ENCODE measurements around the gene PHLPP2.
"Not testable (repeated sequence)": the region's sequence is repeated elsewhere in the genome, so short reads cannot be mapped to it uniquely, and the experiment has no call there.

PHLPP2 gene

DNA sequence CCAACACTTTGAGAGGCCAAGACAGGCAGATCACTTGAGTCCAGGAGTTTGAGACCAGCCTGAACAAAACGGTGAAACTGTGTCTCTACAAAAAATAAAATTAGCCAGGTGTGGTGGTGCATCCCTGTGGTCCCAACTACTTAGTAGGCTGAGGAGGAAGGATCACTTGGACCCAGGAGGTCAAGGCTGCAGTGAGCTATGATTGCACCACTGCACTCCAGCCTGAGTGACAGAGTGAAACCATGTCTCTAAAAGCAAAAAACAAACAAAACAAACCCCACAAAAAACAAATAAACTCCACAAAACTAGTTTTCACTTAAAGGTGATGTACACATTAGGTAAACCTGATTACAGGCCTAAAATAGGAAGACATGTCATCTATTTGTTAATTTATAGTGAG, 58.2 kb downstream of the PHLPP2 start:
- no peak for DNase-seq

DNA sequence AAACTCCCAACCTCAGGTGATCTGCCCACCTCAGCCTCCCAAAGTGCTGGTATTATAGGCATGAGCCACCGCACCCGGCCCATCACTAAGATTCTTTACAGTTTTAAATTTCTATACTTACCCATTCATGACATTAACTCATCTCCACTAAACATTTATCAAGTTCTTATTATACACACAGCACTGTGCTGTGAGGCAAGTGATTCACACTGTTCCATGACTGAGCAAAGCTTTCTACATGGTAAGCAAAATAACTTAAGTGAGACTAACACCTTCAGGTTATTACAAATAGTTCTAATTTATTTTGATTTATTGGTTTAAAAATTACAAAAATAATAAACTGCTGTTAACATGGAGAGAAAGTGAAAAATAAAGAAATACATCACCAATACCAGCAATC, 65.0 kb downstream of the PHLPP2 start:
- DNase-seq: no peak

DNA sequence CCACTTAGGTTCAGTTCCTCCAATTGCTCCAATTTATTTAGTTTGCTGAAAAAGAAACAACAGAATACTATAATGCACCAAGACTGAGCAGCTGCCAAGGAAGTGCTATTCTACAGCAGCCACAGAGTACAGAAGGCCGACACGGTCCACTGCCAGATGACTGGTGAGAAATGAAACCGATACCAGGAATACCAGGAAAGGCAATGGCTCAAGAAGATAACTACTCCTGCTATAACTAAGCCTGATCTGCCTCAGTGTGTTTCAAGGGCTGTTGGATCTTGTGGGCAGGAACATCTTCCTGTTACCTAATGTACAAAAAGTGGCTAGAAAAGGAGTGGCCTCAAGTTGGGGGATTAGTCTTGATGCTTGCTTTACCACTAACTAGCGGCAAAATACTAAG, 65.7 kb downstream of the PHLPP2 start:
- DNase-seq: no peak

DNA sequence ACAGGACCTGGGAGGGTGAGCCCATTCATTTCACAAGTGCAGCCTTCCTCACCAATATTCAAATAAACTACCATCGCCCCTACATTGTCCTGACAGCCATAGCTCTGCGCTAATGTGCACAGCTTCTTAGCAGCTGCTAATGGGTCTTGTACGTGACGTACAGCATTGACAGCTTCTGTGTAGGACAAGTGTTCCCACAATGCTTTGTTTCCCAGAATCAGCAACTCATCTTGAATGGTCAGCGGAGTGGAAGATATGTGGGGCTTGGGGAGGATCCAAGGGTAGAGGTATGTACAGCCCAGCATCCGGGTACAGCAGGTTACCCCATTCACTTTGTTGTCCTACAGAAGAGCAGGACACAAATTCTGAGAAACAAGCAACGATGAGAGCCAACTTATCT, 74.8 kb downstream of the PHLPP2 start:
- DNase-seq: no peak

DNA sequence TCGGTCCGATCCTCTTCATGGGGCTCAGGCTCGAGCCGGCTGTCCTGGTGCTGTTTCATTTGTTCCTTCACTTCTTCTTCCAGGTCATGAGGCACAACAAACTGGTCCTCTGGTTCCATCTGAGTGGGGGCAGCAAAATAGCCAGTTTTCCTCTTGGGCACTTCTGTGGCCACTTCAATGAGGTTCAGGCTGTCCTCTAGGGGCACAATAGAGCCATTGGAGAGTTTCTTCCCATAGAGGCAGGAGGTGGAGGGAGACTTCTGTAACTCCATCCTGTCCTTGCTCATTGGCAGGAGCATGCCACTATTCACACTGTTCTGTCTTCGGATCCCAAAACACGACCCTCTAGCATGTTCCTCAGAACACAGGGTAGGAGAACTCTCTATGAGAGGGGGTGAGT, 75.6 kb downstream of the PHLPP2 start:
- DNase-seq: no peak

DNA sequence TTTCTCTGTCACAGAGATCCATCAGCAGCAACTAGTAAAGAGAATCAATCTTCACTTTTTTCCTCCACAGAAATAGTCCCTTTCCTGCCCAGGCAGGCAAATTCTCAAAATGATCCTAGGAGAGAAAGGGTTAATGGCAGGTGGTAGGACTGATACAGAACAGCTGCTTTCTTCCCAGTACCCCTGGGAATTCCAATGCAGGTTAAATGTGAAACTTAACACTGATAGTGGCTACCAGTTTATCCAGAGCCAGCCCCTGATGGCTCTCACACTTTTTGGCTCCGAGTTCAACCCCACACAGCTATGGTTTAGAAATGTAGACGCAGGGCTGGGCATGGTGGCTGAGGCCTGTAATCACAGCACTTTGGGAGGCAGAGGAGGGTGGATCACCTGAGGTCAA, 76.3 kb downstream of the PHLPP2 start:
- no peak for DNase-seq

DNA sequence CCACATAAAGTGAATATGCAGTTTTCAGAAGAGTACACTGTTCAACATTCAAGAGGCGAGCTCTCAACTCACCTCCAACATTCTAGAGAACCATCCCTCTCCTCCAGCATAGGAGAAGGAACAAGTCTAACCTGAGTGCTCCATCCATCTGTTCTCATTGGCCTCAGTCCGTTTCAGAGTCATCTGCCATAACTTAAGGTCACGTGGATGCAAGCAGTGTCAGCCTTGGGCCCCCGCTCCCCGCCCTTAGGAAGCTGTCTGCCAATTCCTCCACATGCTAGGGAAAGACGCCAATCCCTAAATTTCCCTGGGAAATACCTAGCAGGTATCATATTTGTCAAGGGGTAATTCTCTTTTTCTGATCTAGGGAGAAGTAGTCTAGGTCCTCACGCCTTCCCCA, 77.1 kb downstream of the PHLPP2 start:
- DNase-seq: no peak

DNA sequence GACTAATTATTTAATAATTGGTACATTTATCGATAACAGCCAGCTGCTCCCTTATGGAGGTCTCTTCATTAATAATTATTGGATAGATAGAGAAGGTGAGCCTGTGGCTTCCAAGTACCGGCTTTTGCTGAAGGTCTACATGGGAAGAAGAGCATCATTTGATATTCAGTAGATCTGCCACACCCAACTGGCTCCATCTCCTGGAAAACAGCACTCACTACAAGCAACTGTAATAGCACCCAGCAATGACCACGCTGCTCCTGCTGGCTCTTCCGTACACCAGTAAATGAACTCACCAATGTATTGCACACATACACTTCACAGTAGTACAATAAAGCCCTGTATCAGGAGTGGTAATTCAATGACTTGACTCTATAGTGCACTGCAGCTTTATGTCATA, 79.1 kb downstream of the PHLPP2 start:
- no peak for DNase-seq

DNA sequence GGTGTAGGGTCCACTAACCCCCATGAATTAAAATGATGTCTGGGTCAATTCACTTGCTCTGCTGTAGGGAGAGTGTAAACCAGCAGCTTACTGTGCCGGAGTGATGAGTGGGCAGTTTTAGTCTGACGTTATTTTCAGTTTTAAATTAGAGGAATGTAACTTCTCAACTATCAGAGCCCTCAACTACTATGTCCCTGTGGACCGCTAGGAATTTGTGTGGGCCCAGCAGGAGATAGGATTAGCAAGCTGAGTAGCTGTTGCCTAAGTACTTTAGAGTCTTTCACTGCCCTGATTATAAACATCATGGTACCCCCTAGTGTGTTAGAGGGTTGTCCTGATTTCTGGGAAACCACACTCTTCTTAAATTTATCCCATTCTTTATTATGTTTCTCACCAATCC, 87.1 kb downstream of the PHLPP2 start:
- DNase-seq: no peak

DNA sequence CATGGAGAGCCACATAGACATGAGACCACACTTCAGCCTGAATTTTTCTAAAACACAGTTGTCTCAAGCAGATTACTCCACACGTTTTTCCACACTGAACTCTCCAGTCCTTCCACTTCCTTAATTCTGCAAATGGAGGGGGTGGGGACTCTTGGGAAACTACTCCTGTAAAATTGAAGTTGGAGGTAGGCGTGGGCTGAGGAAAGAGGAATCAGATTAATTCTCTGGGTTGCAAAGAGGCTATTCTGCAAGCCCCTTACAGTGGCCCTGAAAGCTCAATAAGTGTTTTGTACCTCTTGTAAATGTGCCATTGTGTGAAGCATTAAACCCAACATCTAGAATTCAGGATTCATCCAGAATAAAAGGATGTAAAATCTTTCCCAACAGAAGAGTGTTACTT, 88.9 kb downstream of the PHLPP2 start:
- DNase-seq: no peak

DNA sequence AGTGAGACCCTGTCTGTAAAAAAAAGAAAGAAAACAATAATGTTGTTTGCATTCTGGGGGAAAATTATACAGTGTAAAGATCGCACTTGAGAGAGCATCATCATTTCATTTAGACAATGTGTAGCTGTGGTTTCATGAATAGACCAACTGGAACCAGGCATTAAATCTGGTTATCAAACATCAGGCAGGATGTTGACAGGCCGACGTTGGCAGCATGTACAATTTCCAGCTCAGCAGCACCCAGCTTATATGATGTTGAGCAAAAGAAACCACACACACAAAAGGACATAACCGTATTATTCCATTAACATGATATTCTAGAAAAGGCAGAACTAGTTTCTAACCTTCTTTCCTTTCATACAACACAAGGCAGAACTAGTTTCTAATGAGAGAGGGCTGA, 92.7 kb downstream of the PHLPP2 start:
- no peak for DNase-seq

DNA sequence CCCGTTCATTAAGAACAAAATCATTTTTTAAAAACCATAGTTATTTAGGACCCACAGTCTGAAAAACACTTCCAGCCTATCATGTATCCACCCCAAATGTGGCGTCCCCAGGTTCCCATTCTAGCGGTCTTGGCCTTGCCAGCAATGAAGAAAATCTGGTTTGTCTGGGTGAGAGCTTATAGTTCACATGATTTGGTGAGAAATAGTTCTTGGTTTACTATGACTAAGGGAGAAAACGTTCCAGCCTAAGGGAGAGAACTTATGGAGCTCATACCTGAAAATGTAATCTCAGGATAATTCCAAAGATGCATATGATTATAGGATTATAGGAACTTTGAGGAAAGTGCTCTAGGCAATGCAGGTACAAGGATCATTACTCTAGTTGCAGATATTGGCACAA, 93.7 kb downstream of the PHLPP2 start:
- no peak for DNase-seq

DNA sequence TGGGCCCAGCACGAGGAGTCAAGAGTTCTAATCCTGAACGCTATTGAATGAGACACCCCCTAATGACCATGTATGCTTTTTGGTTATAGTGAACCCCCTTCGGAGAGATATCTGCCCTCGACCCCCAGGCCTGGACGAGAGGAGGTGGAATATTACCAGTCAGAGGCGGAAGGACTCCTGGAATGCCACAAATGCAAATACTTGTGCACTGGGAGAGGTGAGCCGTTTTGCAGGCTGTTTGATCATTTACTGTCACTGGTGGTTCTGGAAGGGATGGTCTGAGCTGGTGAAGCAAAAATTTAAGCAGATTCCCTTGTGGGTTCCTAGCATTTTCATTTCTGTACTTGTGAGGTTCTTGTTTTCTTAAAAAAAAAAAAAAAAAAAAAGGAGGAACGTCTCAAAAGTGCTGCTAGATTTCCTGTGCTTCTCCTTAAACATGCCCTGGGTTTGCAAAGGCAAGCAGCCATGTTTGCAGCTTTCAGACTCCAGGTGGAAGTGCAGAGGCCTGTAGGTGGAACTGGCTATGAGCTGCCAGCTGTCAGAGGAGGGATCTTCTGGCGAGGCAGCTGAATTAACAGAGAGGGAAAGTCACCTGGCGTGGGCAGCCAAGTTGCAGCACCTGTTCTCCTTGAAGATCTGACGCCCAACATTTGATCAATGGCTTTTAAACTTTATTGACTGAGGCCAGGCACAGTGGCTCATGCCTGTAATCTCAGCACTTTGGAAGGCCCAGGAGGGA, 95.1 kb downstream of the PHLPP2 start:
- no peak for DNase-seq

DNA sequence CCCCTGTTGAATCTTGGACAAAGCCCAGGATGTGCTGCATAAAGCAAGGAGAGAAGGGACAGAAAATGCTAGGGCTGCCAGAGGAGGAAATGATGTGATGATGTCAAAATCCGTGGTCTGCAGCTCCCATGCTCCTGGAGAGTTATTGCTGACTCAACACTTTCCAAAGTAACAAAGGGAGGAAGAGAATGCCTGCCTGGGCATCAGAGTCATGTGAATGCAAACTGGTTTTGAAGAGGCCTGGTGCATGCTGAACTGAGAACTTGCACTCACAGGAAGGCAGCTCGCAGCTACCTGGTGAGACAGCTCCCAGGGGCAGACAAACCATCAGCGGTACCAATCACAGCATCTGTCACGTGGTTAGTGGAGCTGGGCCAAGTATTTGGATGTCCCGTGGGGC, 95.7 kb downstream of the PHLPP2 start:
- DNase-seq: no peak

DNA sequence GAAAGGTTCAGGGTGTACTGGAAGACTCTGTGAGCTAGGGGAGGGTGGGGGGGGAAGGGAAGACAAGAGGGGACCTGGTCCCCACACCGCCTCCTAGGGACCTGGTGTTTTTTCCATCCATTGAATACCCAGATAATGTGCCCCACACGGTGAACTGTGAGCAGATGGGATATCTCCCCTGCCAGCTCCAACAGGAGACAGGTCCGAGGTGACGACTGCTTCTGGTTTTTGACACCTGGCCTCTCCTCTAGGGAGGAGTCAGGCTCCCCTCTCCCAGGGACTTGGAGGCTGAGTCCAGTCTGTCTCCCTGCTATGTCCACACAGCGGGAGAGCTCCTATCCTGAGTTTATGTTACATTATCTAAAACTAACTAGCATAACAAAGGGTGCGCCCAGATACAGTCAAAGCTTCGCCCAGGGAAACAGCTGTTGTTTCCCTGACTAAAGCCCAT, 96.7 kb downstream of the PHLPP2 start:
- DNase-seq: no peak

DNA sequence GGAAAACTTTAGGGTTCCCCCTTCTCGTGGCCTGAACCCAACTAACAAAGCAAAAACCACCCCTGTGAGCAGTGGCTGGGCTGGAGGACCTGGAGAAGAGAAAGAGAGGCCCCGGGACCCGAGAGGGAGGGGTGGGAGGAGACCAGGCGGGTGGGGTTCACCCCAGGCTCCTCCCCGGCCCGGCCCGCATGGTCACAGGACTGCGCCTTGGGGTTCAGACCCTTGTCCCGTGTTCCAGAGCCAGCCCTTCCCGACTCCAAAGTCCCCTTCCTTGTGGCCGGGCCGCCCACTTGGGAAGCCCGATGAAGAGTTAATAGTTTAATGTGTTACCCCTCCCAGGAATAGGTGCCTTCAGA, 97.7 kb downstream of the PHLPP2 start:
- DNase-seq: no peak

DNA sequence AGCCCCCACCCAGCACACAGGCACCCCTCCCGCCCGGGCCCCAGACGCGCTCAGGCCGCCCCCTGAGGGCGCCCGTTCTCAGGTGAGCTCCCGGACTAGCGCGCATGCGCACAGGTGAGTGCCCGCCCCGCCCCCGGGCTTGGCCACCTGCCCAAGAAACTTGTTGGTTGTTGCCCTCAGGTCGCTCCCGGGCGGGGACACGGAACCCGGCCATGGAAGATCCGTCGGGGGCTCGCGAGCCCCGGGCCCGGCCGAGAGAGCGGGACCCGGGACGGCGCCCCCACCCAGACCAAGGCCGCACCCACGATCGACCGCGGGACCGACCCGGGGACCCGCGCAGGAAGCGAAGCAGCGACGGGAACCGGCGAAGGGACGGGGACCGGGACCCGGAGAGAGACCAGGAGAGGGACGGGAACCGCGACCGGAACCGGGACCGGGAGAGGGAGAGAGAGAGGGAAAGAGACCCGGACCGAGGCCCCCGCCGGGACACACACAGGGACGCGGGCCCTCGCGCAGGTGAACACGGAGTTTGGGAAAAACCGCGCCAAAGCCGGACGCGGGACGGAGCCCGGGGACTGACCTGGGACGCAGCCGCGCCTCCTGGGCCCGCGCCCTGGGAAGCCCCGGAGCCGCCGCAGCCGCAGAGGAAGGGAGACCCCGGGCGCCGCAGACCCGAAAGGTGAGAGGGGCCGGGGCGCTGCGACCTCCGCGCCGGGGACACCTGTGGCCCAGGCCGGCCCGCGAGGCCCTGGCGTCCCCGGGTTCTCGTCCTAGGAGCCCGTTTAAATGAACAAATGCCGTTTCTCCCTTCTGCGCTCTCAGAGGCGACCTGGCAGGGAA, 98.3 kb downstream of the PHLPP2 start, which contains the start of gene MARVELD3:
TSS of gene MARVELD3 (plus strand) at position 167 of the 840 bp plus-strand sequence. CDS start at position 213, 46 bp downstream.
- peak; percentile 62 for DNase-seq

DNA sequence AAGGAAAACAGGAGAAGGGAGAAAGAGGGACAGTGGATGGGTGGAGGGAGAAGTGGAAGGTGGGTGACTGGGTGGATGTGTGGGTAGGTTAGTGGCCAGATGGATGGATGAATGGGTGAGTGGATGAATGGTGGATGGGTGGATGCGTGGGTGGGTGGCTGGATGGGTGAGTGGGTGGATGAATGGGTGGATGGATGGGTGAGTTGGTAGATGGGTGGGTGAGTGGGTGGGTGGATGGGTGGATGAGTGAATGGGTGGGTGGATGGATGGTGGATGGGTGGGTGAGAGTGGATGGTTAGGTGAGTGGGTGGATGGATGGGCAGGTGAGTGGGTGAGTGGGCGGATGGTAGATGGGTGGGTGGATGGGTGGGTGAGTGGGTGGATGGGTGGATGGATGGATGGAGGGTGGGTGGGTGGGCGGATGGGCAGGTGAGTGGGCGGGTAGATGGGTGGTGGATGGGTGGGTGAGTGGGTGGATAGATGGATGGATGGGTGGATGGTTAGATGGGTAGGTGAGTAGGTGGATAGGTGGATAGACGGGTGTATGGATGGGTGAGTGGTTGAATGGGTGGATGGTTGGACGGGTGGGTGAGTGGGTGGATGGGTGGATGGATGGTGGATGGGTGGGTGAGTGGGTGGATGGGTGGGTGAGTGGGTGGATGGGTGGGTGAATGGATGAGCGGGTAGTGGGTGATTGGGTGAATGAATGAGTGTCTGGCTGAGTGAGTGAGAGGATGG, 99.2 kb downstream of the PHLPP2 start:
- no peak for DNase-seq

DNA sequence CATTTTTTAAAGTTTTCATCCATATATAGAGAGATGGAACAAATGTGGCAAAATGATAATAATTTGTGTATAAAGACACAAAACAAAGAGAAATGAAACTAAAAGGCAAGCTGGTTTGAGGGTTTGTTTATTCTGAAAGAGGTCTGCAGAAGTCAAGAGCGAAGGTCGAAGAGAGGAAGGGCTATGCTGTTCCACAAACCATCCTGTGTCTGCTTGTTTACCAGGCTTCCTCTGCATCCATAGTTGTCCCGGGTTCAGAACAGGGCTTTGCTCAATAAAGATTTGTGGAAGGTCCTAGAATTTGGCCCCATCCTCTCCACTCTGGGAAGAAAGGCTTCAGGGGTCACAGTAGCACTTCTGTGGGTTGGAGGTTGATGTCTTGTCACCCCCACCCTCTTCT, 100.9 kb downstream of the PHLPP2 start:
- DNase-seq: no peak

DNA sequence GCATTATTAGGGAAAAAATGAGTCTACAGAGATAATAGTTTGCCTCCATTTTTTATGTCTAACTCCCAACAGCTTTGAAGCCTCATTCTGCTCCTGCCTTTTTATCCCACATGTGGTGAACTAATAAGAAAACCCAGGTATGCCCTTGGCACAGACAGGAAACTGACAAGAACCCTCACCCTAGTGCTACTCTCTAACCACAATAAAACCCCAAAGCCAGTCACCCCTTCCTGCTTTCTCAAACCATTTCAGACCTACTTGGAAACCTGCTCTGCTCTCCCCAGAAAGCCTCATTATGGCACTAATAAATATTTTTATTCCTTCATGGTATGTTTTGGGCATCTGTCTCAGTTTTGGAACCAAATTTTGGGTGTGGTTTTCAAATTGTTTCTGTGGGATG, 102.4 kb downstream of the PHLPP2 start:
- DNase-seq: no peak

DNA sequence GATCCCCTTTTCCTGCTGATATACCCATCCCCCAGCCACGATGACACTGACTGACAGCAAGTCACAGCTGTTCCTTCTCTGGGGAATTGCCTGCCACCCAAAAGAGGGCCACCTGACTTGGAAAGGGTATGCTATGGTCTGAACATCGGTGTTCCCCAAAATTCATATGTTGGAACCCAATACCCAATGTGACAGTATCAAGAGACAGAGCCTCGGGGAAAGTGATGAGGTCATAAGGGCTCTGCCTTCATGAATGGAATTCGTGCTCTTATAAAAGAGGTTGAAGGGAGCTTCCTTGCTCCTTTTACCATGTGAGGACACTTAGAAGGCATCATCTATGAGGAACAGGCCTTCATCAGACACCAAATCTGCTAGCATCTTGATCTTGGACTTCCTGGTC, 106.1 kb downstream of the PHLPP2 start:
- DNase-seq: no peak

DNA sequence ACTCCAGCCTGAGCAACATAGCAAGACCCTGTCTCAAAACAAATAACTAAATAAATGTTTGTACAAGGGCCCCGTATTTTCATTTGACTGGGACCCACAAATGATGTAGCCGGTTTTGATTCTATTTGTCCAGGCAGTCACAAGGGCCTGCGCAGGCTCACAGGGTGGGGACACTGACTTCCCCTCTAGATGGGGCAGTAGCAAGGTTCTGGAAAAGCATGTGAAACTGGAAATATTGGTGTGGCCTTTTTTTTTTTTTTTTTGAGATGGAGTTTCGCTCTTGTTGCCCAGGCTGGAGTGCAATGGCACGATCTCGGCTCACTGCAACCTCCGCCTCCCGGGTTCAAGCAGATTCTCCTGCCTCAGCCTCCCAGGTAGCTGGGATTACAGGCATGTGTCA, 109.5 kb downstream of the PHLPP2 start:
- DNase-seq: not testable (repeated sequence)

Data from activated CD8-positive, alpha-beta memory T cell treated with anti-CD3 and anti-CD28 coated beads for 24 hours (primary cell).